Measurements from ENCODE around the gene GLRX5.
"Not testable (repeated sequence)": the region's sequence is repeated elsewhere in the genome, so short reads cannot be mapped to it uniquely, and the experiment has no call there.

Gene GLRX5

GRCh38 chr14:95499354-95499750 is 35.5 kb upstream of the GLRX5 start:
- DNase-seq = no peak

DNA sequence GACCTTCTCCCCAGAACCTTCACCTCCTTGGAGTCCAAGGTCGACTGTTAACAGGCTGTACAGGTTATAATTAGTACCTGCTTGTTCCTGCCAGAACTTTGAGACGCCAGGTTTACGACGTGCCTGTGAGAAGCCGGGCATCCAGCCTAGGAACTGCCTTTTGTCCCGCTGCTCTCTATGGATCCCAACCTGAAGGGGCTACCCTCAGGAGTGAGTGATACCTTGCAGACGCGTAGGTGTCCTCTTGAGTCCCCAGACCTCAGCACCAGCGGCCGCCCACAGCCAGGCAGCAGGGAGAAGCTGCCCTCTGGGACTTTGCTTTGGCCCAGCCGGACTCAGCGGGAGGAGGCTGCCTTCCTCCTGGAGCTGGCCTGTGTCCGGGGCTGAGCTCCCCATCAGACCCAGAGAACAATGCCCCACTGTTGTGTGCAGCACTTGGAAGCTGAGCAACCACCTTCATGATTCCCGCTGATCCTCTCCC is 34.6 kb upstream of the GLRX5 start:
- DNase-seq = no peak

GRCh38 chr14:95500772-95501401 is 34.0 kb upstream of the GLRX5 start:
- DNase-seq = no peak

DNA sequence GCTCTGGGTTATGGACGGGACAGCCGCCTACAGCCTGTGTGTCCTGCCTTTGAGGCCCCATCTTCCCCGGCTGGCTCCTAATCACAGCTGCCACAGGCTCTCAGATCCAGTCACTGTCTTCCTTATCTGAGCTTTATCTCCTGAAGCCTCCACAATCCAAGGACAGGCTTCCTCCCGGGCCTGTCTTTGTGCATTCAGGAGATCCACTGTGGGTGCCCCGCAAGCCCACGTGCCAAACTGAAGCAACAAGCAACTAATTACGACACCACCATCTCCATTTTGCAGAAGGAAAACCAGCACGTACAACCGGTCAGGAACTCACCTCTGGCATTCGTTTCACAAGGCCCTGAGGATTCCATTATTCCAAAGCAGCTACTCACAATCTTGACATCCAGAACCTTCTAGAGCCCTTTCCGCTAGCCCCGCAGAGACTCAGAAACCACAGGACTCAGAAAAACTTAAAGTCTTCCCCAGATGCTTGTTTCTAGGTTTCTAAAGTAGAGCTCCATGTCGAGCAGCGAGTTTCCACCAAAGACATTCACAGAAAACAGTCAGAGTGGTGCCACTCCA is 32.4 kb upstream of the GLRX5 start:
- DNase-seq = no peak

DNA sequence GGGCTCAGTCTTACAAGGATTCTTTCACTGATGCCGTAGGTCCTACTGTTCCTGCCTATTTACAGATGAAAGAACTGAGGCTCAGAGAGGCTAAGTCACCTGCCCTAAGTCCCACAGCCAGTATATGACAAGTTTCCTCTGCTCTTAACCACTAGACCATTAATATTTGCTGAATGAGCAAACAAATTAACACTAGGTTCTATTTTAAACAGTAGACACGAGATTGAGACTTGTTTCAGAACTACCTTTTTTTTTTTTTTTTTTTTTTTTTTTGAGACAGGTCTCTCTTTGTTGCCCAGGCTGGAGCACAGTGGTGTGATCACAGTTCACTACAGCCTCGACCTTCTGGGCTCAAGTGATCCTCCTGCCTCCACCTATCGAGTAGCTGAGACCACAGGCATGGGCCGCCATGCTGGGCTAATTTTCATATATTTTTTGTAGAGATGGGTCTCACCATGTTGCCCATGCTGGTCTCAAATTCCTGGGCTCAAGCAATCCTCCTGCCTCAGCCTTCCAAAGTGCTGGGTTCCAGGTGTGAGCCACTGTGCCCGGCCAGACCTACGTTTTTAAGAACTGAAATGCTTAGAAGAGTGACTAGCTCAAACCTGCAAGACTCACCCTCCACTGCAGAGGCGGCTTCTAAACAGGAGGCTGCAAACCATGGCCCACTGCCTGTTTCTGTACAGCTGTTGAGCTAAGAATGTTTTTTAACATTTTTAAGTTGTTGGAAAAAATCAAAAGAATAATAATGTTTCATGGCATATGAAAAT is 31.3 kb upstream of the GLRX5 start:
- no peak for DNase-seq

DNA sequence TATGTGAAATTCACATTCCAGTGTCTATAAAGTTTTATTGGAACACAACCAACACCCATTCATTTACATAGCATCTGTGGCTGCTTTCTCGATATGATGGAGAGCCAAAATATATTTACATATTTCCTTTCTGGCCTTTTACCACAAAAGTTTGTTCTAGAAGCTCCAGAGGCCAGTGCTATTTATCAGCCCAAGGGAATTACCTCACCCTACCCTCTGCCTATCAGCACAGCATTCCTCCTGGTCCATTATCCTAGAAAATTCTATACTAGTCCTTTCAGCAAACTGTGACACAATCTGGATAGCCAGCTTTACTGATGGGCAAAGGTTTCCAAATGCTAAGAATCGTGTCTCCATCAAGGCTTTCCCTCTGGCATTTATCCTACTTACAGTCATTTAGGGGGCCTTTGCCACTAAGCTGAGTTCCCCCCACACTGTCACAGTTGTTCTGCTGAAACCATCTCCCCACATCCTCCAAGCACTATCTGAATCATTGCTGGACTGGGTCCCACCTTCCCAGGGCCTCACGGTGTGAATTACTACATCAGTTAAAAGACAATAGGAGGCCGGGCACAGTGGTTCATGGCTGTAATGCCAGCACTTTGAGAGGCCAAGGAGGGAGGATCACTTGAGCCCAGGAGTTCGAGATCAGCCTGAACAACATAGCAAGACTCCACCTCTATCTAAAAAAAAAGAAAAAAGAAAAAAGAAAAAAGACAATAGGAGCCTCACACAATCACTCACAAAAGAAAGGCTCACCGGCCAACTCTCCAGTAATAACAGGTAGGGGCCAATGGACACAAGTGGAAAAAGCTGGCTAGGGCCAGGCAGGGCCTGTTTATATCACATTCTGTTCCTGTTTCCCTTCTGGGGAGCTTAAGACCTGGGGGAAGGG is 30.5 kb upstream of the GLRX5 start:
- DNase-seq = no peak

- DNase-seq = no peak
These were observed 29.7 kb upstream of the GLRX5 start for GRCh38 chr14:95505030-95505589.

GRCh38 chr14:95507174-95507573 is 27.7 kb upstream of the GLRX5 start:
- DNase-seq = no peak

DNA sequence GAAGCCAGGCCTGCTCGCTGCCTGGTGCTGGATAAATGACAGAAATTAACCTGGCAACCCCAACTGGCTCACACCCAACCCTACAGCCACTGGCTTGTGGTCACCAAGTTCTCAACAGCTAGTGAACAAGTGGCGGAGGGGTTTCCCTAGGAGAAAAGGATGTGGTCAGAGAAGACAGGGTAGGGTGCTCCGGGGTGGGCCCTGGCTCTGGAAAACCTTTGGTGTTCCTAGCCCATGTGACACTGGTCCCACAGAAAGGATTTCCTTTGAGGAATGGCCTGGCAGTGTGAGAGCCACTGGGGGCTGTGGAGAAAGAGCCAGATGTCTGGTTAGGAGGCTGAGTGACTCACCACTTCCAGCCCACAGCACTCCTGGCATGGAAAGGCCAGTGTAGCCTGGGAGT is 27.1 kb upstream of the GLRX5 start:
- DNase-seq = no peak

GRCh38 chr14:95508377-95508776 is 26.5 kb upstream of the GLRX5 start:
- no peak for DNase-seq

- no peak for DNase-seq
These were observed 25.4 kb upstream of the GLRX5 start for GRCh38 chr14:95509495-95509894.

- not testable (repeated sequence) for DNase-seq
These were observed 24.5 kb upstream of the GLRX5 start for GRCh38 chr14:95510344-95510743.

DNA sequence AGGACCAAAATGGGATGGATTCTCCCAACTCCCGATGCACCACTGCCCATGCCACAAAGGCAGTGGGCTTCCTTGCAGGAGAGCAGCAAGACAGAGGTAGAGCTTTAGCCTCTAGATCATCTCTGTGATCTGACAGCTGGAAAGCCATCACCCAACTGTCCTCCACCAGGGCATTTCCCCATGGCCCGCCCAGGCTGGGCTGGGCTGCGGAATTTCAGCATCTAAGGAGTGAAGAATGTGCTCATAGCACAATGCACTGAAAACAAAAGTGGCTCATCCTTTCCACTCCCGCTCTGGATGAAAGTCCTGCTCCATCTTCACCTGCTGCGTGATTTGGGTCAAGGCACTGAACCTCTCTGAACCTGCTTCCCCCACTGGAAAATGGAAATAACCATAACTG is 24.0 kb upstream of the GLRX5 start:
- DNase-seq = no peak

- no peak for DNase-seq
These were observed 23.2 kb upstream of the GLRX5 start for GRCh38 chr14:95511687-95512086.

DNA sequence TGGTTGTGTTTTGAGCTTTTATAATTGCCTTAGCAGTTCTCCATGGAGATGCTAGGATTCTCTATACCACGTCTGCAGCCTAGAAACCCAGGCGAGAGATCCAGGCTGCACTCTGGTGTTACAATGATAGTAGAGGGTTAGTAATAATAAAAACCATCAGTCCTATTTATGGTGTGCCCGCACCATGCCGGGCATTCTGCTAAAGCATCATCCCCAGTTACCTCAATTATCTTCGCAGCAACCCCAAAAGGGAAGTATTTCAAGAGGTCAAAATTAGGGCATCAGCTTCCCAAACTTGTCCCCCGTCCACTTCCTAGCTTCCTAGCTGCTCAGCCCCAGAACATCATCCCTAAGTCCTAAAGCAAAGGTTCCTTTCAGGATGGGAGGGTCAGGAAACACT is 21.6 kb upstream of the GLRX5 start:
- DNase-seq = no peak

DNA sequence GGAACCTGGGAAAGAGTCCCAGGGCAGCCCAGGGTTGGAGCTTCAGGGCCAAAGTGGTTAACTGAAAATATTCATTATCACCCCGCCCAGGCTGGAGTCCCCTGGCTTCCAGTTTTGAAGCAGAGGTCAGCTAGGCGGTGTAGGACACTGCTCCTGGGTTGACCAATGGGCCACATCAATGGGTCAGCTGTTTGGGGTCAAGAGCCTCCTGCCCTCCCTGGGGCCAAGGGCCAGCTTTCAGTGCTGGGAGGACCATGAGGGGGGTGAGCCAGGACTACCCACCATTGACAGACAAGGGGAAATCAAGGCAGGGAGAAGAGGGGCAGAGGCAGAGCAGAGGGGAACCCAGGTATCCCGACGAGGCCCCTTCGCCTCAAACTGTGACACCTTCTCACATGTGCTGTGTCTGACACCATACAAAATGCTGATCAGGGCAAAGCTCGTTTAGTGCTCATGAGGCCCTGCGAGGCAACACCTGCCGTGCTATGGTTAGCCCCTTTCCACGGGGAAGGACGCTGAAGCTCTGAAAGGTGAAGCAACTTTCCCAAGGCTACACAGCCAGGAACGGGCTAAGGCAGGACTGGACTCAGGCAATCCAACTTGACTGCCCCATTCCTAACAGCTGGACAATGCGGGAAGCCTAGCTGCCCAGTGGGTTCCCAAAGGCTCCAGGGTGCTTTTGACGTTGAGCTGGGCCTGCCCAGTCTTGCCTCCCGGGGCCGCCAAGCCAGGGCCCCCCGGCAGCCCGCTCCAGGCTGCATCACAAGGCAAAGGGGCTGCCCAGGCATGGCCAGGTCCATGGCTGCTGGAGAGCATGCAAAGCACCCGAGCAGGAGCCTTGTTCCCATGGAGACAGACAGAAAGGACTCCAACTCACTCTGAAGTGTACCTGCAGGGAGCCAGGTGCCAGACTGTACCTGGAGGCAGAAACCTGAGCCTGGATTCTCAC is 20.4 kb upstream of the GLRX5 start:
- DNase-seq = no peak

DNA sequence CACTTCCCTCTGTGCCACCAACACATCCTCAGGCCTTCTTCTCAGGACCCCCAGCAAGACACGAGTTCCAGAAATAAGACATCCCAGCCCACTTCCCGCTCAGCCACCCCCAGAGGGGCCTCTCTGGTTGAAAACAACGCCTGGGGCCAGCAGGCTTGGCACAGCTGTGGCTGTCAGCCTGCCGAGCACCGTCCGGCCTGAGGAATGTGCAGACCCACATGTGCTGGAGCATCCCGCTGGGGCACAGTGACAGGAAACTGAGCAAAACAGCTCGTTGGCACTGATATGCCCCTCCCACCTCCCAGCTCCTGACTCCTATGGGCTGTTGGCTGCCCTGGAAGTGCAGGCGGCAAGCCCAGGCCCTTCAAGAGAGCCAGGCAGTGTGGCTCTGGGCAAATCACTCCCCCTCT is 19.8 kb upstream of the GLRX5 start:
- DNase-seq = no peak

- DNase-seq = no peak
These were observed 19.0 kb upstream of the GLRX5 start for GRCh38 chr14:95515596-95516552.

GRCh38 chr14:95516554-95517181 is 18.2 kb upstream of the GLRX5 start, which contains the start of gene SYNE3:
TSS of gene SYNE3 (minus strand) at chr14:95516650. CDS start at chr14:95475821, 40,829 bp downstream.
- DNase-seq = no peak
